IMR-90 (cell line): ENCODE data around the gene C1orf52.

Source experiments
- CTCF ChIP-seq: conservative IDR thresholded peaks from 2 replicates; pipeline ENCODE4 v1.5.1; 2012; ENCODE audit warnings: mild to moderate bottlenecking, low read depth, low read length, improper control_type of control experiment
- MAFK ChIP-seq: IDR thresholded peaks from 2 replicates; pipeline ENCODE4 v1.6.1; 2012; ENCODE audit warnings: low read depth, low read length, improper control_type of control experiment
- POLR2A ChIP-seq: IDR thresholded peaks from 2 replicates; pipeline ENCODE4 v1.6.1; 2012; ENCODE audit warnings: mild to moderate bottlenecking, low read depth, low read length
- RAD21 ChIP-seq: IDR thresholded peaks from 2 replicates; pipeline ENCODE4 v1.6.1; 2012; ENCODE audit warnings: low read length, improper control_type of control experiment
- RCOR1 ChIP-seq: IDR thresholded peaks from 2 replicates; pipeline ENCODE4 v1.6.1; 2012; ENCODE audit warnings: mild to moderate bottlenecking, low read length, improper control_type of control experiment; ENCODE audit not compliant: insufficient replicate concordance
- RFX5 ChIP-seq: IDR thresholded peaks from 2 replicates; pipeline ENCODE4 v1.8.0; 2012; ENCODE audit warnings: low read depth, mild to moderate bottlenecking, low read length, moderate library complexity
- SMC3 ChIP-seq: fragments of 150-350 bp; IDR thresholded peaks from 2 replicates; pipeline ENCODE4 v1.6.1; 2016; ENCODE audit warnings: low read depth, mild to moderate bottlenecking, antibody characterized with exemption, low read length, moderate library complexity
- USF2 ChIP-seq: fragments of 150-350 bp; IDR thresholded peaks from 2 replicates; pipeline ENCODE4 v1.6.1; 2017; ENCODE audit warnings: mild to moderate bottlenecking, antibody characterized with exemption, low read length, low read depth

GRCh38 chr1:85259118-85259911 is at the start of gene C1orf52:
- no peak for TF ChIP-seq RCOR1
- peak; percentile 95 for TF ChIP-seq CTCF
- TF ChIP-seq USF2: 0 out of 2 replicates have a peak, but pooled peaks have one; percentile 14
- TF ChIP-seq POLR2A: peak; percentile 81
- TF ChIP-seq RFX5: no peak
- peak; percentile 58 for TF ChIP-seq RAD21
- peak; percentile 68 for TF ChIP-seq SMC3
- no peak for TF ChIP-seq MAFK
